ENCODE measurements around the gene APOA5.
"Not testable (repeated sequence)": the region's sequence is repeated elsewhere in the genome, so short reads cannot be mapped to it uniquely, and the experiment has no call there.

The APOA5 gene

GRCh38 chr11:116786326-116786725 is 5.4 kb downstream of the APOA5 start:
- DNase-seq (no peak), ATAC-seq (replicated peaks) (no peak)
- Mint-ChIP-seq H3K4me1 (peaks cover 19 to 40% of the 10 kb centered on the region in 2 donors), H3K27ac (no peak overlapping the region), H3K4me3 (peak overlapping the region; percentile 95 to 96), H3K36me3 (peaks cover 39 to 54% of the 10 kb centered on the region in 2 donors), H3K9me3 (no peaks in the 10 kb centered on the region), H3K27me3 (peaks cover 7 to 8% of the 10 kb centered on the region in 2 donors)

- no peaks in the 10 kb centered on the region for H3K9me3 Mint-ChIP-seq
- peaks cover 16 to 42% of the 10 kb centered on the region in 2 donors for H3K4me1 Mint-ChIP-seq
- no peak for DNase-seq
- H3K27ac Mint-ChIP-seq: peak overlapping the region; percentile 9
- no peak for ATAC-seq (replicated peaks)
- peaks cover 54 to 77% of the 10 kb centered on the region in 2 donors for H3K36me3 Mint-ChIP-seq
- H3K27me3 Mint-ChIP-seq: no peaks in the 10 kb centered on the region
- H3K4me3 Mint-ChIP-seq: no peak overlapping the region
These were observed 9.0 kb downstream of the APOA5 start for GRCh38 chr11:116782728-116783127.

GRCh38 chr11:116778556-116778955 is 13.1 kb downstream of the APOA5 start:
- peaks cover 23 to 54% of the 10 kb centered on the region in 2 donors for H3K4me1 Mint-ChIP-seq
- no peaks in the 10 kb centered on the region for H3K27me3 Mint-ChIP-seq
- H3K27ac Mint-ChIP-seq: no peak overlapping the region
- no peaks in the 10 kb centered on the region for H3K9me3 Mint-ChIP-seq
- DNase-seq (no peak), ATAC-seq (replicated peaks) (no peak)
- H3K4me3 Mint-ChIP-seq: no peak overlapping the region
- peaks cover 55 to 73% of the 10 kb centered on the region in 2 donors for H3K36me3 Mint-ChIP-seq

- Mint-ChIP-seq H3K27ac (peak overlapping the region; percentile 6), H3K27me3 (no peaks in the 10 kb centered on the region), H3K4me1 (peaks cover 25 to 58% of the 10 kb centered on the region in 2 donors), H3K4me3 (no peak overlapping the region), H3K36me3 (peaks cover 42 to 58% of the 10 kb centered on the region in 2 donors), H3K9me3 (no peaks in the 10 kb centered on the region)
- no peak for ATAC-seq (replicated peaks)
- no peak for DNase-seq
These were observed 14.6 kb downstream of the APOA5 start for GRCh38 chr11:116777056-116777455.

DNA sequence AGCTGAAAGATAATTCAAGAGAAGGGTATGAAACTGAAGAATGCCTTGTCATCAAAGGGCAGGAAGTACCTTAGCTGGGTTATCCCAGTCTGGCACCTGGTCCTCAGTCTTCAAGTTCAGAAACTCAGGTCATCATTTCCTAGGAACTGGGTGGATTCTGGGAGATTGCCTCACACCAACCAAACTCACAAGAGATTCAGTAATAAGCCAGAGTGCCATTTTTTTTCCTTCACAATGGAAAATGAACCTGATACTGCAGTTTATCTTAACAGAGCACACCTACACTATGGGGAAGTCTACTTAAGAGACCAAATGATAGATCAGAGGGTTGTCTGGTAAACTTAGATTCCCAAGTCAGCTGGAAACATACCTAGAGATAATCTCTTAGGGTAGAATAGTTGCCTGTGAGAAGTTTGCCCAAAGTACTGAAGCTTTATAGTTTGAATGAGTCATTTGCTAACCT is 15.1 kb downstream of the APOA5 start:
- peaks cover 38 to 54% of the 10 kb centered on the region in 2 donors for H3K36me3 Mint-ChIP-seq
- DNase-seq: no peak
- H3K4me1 Mint-ChIP-seq: peaks cover 28 to 62% of the 10 kb centered on the region in 2 donors
- H3K27ac Mint-ChIP-seq: peak overlapping the region; percentile 63
- H3K9me3 Mint-ChIP-seq: no peaks in the 10 kb centered on the region
- H3K27me3 Mint-ChIP-seq: no peaks in the 10 kb centered on the region
- H3K4me3 Mint-ChIP-seq: no peak overlapping the region
- ATAC-seq (replicated peaks): no peak

DNA sequence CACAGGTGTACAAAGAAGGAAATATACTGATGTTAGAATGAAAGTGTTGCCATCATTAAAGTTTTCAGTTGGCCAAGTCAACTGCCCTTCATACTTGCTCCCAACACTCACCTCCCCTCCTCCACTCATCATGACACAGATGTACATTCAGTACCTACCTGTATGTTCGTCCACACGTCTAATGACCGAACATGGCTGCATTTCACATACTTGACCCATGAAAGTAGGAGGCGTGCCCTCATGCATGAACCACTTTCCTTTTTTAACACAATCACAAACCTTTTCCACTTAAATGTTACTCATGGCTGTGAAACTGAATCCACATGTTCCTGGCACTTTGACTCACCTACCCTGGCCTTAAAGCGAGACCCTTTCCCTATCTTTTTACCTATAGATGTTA is 15.7 kb downstream of the APOA5 start:
- Mint-ChIP-seq H3K27ac (peak overlapping the region; percentile 63), H3K27me3 (no peaks in the 10 kb centered on the region), H3K4me1 (peaks cover 32 to 62% of the 10 kb centered on the region in 2 donors), H3K36me3 (peaks cover 35 to 50% of the 10 kb centered on the region in 2 donors), H3K4me3 (no peak overlapping the region), H3K9me3 (no peaks in the 10 kb centered on the region)
- DNase-seq: no peak
- ATAC-seq (replicated peaks): no peak

DNA sequence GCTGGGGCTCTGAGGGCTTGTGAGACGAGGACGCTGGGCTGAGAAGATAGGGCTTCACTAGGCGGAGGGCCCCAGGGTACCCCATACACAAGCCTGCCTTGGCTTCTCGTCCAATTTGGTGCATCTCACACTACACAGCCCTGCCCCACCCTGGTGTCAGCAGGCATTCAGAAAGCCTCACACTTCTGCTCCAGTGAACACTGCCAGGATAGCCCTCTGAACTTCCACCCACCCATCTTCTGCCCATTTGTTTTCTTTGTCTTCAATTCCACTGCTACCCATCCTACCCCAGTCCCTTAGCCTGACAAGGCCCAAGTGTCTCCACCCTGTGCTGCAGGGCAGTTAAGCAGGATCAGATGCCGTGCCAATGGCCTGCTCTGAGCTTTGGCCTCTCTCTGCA is 17.0 kb downstream of the APOA5 start:
- no peaks in the 10 kb centered on the region for H3K9me3 Mint-ChIP-seq
- peaks cover 35 to 48% of the 10 kb centered on the region in 2 donors for H3K36me3 Mint-ChIP-seq
- peak overlapping the region in 1 of 2 donors; percentile 7 for H3K4me3 Mint-ChIP-seq
- H3K27me3 Mint-ChIP-seq: no peaks in the 10 kb centered on the region
- no peak for ATAC-seq (replicated peaks)
- DNase-seq: no peak
- peaks cover 33 to 68% of the 10 kb centered on the region in 2 donors for H3K4me1 Mint-ChIP-seq
- H3K27ac Mint-ChIP-seq: peak overlapping the region; percentile 86

DNA sequence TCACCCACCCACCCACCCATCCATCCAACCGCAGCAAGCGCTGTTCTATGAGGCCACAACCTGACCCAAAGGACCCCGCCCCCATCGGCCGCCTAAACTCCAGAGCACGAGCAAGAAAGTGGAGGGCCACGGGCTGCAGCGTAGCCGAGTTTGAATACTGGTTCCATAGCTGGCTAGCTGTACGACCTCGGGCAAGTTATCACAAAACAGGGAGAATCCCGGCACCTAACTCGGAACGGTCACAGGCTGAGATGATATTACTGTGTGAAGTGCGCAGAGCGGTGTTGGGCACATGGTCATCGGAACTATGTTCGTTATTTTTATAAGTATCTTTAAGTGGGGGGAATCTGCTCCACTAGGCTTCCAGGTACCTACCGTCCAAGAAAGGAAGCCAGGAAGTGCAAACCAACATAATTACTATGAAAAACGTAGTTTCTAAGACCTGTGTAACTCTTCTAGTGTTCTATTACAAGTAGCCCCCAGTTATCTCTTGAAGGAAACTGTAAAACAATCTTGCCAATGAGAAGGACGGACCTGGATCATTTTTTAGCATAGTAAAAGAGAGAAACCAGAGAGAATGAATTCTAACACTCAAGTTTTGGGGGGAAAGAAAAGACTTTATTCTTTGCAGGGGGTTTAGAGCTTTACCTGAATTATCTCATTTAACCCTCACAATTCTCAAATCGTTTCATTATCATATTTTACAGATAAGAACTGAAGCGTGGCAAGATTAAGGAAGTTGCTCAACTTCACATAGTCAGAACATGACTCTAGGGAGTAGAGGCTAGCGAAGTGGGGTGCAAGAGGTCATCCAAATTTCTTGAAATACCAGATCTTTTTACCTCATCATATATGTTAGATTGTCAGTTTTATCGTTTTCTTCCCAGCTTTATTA is 18.2 kb downstream of the APOA5 start:
- Mint-ChIP-seq H3K36me3 (peaks cover 31 to 43% of the 10 kb centered on the region in 2 donors), H3K4me3 (peak overlapping the region; percentile 87 to 100)

DNA sequence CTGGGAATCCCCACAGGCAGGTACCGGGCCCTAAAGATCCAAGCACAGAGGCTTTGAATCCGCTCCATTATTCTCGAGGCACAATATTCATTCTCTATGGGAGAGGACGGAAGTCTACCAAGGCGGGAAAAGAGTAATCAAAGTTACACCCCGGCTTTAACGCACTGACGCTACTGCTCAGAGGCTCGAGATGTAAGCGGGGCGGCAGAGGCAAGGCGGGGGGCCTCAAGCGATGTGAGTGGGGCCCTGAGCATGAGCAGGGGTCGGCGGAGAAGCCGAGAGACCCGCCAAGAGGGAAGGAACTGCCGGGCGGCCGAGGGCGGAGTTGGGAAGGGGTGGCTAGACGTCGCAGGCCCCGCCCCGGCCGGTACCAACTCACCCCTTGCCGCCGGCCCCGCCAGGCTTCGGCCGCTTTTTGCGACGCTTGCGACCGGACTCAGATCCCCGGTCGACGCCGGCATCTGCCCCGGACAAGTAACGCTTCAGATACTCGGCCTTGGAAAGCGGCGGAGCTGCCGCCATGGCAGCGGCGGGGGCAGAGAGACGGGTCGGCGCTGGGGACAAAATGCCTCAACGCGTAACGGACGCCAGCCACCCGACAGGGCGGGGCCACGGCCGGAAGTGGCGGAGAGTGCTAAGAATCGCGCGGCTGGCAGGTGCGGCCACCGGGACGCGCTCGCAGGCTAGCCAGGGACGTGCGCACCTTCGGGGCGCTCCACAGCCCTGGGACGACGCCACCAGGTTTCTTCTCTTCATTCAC is 19.1 kb downstream of the APOA5 start, which contains the start of gene BUD13:
TSS of gene BUD13 (minus strand) at position 545 of the 760 bp plus-strand sequence. CDS start at position 522, 23 bp downstream.
- H3K27me3 Mint-ChIP-seq: no peaks in the 10 kb centered on the region
- peaks cover 27 to 36% of the 10 kb centered on the region in 2 donors for H3K36me3 Mint-ChIP-seq
- H3K4me3 Mint-ChIP-seq: peak within 1 kb of the TSS; percentile 87 to 100
- DNase-seq: peak; percentile 93
- peak within 1 kb of the TSS; percentile 100 for H3K27ac Mint-ChIP-seq
- no peaks in the 10 kb centered on the region for H3K9me3 Mint-ChIP-seq
- peak; percentile 91 to 93 for ATAC-seq (replicated peaks)
- peaks cover 29 to 55% of the 10 kb centered on the region in 2 donors for H3K4me1 Mint-ChIP-seq

More for the DNA sequence above, 18.2 kb downstream of the APOA5 start:
- peak; percentile 57 to 60 for ATAC-seq (replicated peaks)
- DNase-seq: no peak
- Mint-ChIP-seq H3K4me1 (peaks cover 33 to 61% of the 10 kb centered on the region in 2 donors), H3K9me3 (no peaks in the 10 kb centered on the region), H3K27me3 (no peaks in the 10 kb centered on the region), H3K27ac (peak overlapping the region; percentile 100)

DNA sequence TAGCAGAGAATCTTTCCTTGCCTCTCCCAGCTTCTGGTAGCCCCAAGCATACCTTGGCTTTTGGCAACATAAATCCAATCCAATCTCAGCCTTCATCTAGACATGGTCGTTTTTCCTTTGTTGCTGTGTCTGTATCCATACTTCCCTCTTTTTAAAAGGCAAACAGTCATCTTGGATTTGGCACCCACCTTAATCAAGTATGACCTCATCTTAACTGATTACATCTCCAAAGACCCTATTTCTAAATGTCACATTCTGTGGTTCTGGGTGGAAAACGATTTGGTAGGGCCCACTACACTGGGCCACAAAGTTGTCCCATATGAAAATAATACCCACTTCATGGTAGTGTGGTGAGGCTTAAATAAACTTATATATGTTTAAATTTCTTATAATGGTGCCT is 19.7 kb downstream of the APOA5 start:
- Mint-ChIP-seq H3K27me3 (no peaks in the 10 kb centered on the region), H3K27ac (peak overlapping the region; percentile 100), H3K36me3 (peaks cover 25 to 29% of the 10 kb centered on the region in 2 donors), H3K9me3 (no peaks in the 10 kb centered on the region), H3K4me1 (peaks cover 27 to 52% of the 10 kb centered on the region in 2 donors), H3K4me3 (peak overlapping the region; percentile 87 to 100)
- ATAC-seq (replicated peaks) (no peak), DNase-seq (no peak)

- Mint-ChIP-seq H3K36me3 (peaks cover 23 to 47% of the 10 kb centered on the region in 2 donors), H3K4me1 (peaks cover 0 to 4% of the 10 kb centered on the region in 2 donors), H3K27ac (no peak overlapping the region), H3K27me3 (no peaks in the 10 kb centered on the region), H3K9me3 (no peaks in the 10 kb centered on the region), H3K4me3 (no peak overlapping the region)
- no peak for ATAC-seq (replicated peaks)
- DNase-seq: no peak
These were observed 29.5 kb downstream of the APOA5 start for GRCh38 chr11:116762132-116762531.

GRCh38 chr11:116756044-116756443 is 35.6 kb downstream of the APOA5 start:
- not testable (repeated sequence) for H3K4me1 Mint-ChIP-seq; H3K4me3 Mint-ChIP-seq; H3K27me3 Mint-ChIP-seq; ATAC-seq (replicated peaks); H3K9me3 Mint-ChIP-seq; DNase-seq; H3K27ac Mint-ChIP-seq
- H3K36me3 Mint-ChIP-seq: peaks cover 35 to 51% of the 10 kb centered on the region in 2 donors

DNA sequence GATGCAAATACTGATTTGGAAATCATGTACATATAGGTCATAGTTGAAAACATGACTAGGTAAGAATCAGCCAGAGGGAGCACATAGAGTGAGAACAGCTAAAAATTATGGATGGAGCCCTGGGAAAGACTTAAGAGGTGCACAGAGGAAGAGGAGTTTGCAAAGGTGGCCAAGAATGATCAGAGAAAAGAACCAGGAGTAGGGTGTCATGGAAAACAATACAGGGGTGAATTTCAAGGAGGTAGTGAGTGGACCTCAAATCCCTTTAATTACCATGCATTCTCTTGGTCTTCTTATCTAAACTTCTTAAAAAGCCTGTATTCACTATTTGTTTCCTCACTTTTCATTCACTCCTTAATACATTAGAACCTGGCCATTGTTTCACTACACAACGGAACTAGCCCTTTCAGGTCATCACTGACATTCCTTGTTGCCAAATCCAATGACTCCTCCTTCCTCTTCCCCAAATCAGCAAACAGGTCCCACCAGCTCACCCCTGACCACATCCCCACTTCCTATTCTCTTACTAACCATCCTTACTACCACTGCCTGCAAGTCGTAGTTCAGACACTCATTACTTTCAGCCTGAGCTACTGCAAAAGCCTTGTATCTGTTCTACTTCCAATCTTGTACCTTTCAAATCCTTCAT is 41.5 kb downstream of the APOA5 start:
- Mint-ChIP-seq H3K9me3 (no peaks in the 10 kb centered on the region), H3K4me3 (no peak overlapping the region), H3K4me1 (no peaks in the 10 kb centered on the region), H3K36me3 (peaks cover 25 to 39% of the 10 kb centered on the region in 2 donors), H3K27me3 (no peaks in the 10 kb centered on the region), H3K27ac (no peak overlapping the region)
- DNase-seq (no peak), ATAC-seq (replicated peaks) (no peak)

DNA sequence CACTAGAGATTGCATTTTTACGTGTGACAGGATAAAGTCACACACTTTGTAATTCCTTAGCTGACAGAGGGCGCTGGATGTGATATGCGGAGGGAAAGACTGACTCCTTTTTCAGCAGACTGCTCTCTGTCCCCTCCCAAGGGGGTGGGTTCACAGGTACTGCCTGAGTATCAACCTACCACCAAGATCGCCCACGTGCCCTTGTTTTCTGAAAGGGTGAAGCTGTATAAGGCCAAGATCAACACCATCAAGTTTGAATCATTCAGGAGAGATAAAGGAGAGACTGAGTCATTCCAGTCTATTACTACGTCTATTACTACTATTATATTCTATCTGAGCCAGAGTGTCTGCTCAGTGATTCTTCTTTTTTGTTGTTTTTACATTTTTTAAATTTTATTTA is 49.6 kb downstream of the APOA5 start:
- no peaks in the 10 kb centered on the region for H3K9me3 Mint-ChIP-seq
- H3K27me3 Mint-ChIP-seq: no peaks in the 10 kb centered on the region
- DNase-seq: no peak
- ATAC-seq (replicated peaks): no peak
- H3K36me3 Mint-ChIP-seq: peaks cover 14 to 24% of the 10 kb centered on the region in 2 donors
- peaks cover 0 to 3% of the 10 kb centered on the region in 2 donors for H3K4me1 Mint-ChIP-seq
- no peak overlapping the region for H3K27ac Mint-ChIP-seq
- H3K4me3 Mint-ChIP-seq: no peak overlapping the region
